ENCODE measurements around the gene ANKRD11. TPM values are rescaled to one million over a fixed set of nuclear protein-coding genes. Genes with fewer than 3 reads are reported as not detected.
"Not testable (repeated sequence)": the region's sequence is repeated elsewhere in the genome, so short reads cannot be mapped to it uniquely, and the experiment has no call there.

Gene ANKRD11
- total and polyA plus RNA-seq, 2 donors, result 51.2 to 73.3 TPM

GRCh38 chr16:89338863-89339262 lies 151.5 kb downstream of the ANKRD11 start:
- WGBS, result 85% methylated on average over 6 of the region's 6 CpGs
- Histone ChIP-seq H3K36me3 (ENCODE audit: insufficient read depth) (no peaks in the 10 kb centered on the region), H3K27ac (ENCODE audit: low read depth) (no peak overlapping the region), H3K4me1 (ENCODE audit: insufficient read depth) (peaks cover 1% of the 10 kb centered on the region), H3K4me3 (ENCODE audit: low read depth, low read length) (no peak overlapping the region)
- no peak for DNase-seq (ENCODE audit: extremely low spot score)

- DNase-seq (ENCODE audit: extremely low spot score), result no peak
- Histone ChIP-seq H3K27ac (ENCODE audit: low read depth) (no peak overlapping the region), H3K36me3 (ENCODE audit: insufficient read depth) (no peaks in the 10 kb centered on the region), H3K4me3 (ENCODE audit: low read depth, low read length) (no peak overlapping the region), H3K4me1 (ENCODE audit: insufficient read depth) (peaks cover 1% of the 10 kb centered on the region)
- 93% methylated on average over 11 of the region's 11 CpGs for WGBS
Measured at GRCh38 chr16:89337965-89338364, 152.4 kb downstream of the ANKRD11 start.

GRCh38 chr16:89335803-89336485 lies 154.4 kb downstream of the ANKRD11 start:
- no peaks in the 10 kb centered on the region for H3K4me1 ChIP-seq (ENCODE audit: insufficient read depth)
- WGBS, result 78% methylated on average over 16 of the region's 16 CpGs
- no peaks in the 10 kb centered on the region for H3K36me3 ChIP-seq (ENCODE audit: insufficient read depth)
- DNase-seq (ENCODE audit: extremely low spot score), result no peak
- no peak overlapping the region for H3K27ac ChIP-seq (ENCODE audit: low read depth)
- H3K4me3 ChIP-seq (ENCODE audit: low read depth, low read length), result no peak overlapping the region

GRCh38 chr16:89334988-89335802 lies 155.2 kb downstream of the ANKRD11 start:
- 76% methylated on average over 22 of the region's 22 CpGs for WGBS
- Histone ChIP-seq H3K4me3 (ENCODE audit: low read depth, low read length) (no peak overlapping the region), H3K36me3 (ENCODE audit: insufficient read depth) (no peaks in the 10 kb centered on the region), H3K4me1 (ENCODE audit: insufficient read depth) (no peaks in the 10 kb centered on the region), H3K27ac (ENCODE audit: low read depth) (no peak overlapping the region)
- no peak for DNase-seq (ENCODE audit: extremely low spot score)

- DNase-seq (ENCODE audit: extremely low spot score), result no peak
- H3K36me3 ChIP-seq (ENCODE audit: insufficient read depth), result no peaks in the 10 kb centered on the region
- H3K4me3 ChIP-seq (ENCODE audit: low read depth, low read length), result no peak overlapping the region
- no peak overlapping the region for H3K27ac ChIP-seq (ENCODE audit: low read depth)
- no peaks in the 10 kb centered on the region for H3K4me1 ChIP-seq (ENCODE audit: insufficient read depth)
- WGBS, result 79% methylated on average over 12 of the region's 12 CpGs
Measured at GRCh38 chr16:89334461-89334860, 155.9 kb downstream of the ANKRD11 start.

GRCh38 chr16:89334050-89334449 lies 156.3 kb downstream of the ANKRD11 start:
- 41% methylated on average over 2 of the region's 2 CpGs for WGBS
- no peaks in the 10 kb centered on the region for H3K4me1 ChIP-seq (ENCODE audit: insufficient read depth)

GRCh38 chr16:89333401-89334001 lies 156.9 kb downstream of the ANKRD11 start:
- not testable (repeated sequence) for H3K4me3 ChIP-seq (ENCODE audit: low read depth, low read length); H3K4me1 ChIP-seq (ENCODE audit: insufficient read depth); H3K36me3 ChIP-seq (ENCODE audit: insufficient read depth); H3K27ac ChIP-seq (ENCODE audit: low read depth)
- WGBS, result 34% methylated on average over 11 of the region's 13 CpGs
- DNase-seq (ENCODE audit: extremely low spot score), result peak; percentile 66

More at GRCh38 chr16:89334050-89334449, 156.3 kb downstream of the ANKRD11 start:
- DNase-seq (ENCODE audit: extremely low spot score), result no peak
- H3K27ac ChIP-seq (ENCODE audit: low read depth), result no peak overlapping the region
- no peak overlapping the region for H3K4me3 ChIP-seq (ENCODE audit: low read depth, low read length)
- H3K36me3 ChIP-seq (ENCODE audit: insufficient read depth), result no peaks in the 10 kb centered on the region

GRCh38 chr16:89332902-89333245 lies 157.5 kb downstream of the ANKRD11 start:
- 55% methylated on average over 7 of the region's 7 CpGs for WGBS
- Histone ChIP-seq H3K36me3 (ENCODE audit: insufficient read depth) (no peaks in the 10 kb centered on the region), H3K4me3 (ENCODE audit: low read depth, low read length) (no peak overlapping the region), H3K27ac (ENCODE audit: low read depth) (no peak overlapping the region), H3K4me1 (ENCODE audit: insufficient read depth) (no peaks in the 10 kb centered on the region)
- DNase-seq (ENCODE audit: extremely low spot score), result no peak

- Histone ChIP-seq H3K4me1 (ENCODE audit: insufficient read depth) (no peaks in the 10 kb centered on the region), H3K27ac (ENCODE audit: low read depth) (no peak overlapping the region), H3K36me3 (ENCODE audit: insufficient read depth) (no peaks in the 10 kb centered on the region), H3K4me3 (ENCODE audit: low read depth, low read length) (no peak overlapping the region)
- 51% methylated on average over 14 of the region's 14 CpGs for WGBS
- DNase-seq (ENCODE audit: extremely low spot score), result no peak
Measured at GRCh38 chr16:89332243-89332901, 158.0 kb downstream of the ANKRD11 start.

GRCh38 chr16:89331371-89332109 lies 158.8 kb downstream of the ANKRD11 start:
- DNase-seq (ENCODE audit: extremely low spot score), result no peak
- no peaks in the 10 kb centered on the region for H3K36me3 ChIP-seq (ENCODE audit: insufficient read depth)
- H3K4me1 ChIP-seq (ENCODE audit: insufficient read depth), result no peaks in the 10 kb centered on the region
- H3K27ac ChIP-seq (ENCODE audit: low read depth), result no peak overlapping the region
- 86% methylated on average over 14 of the region's 14 CpGs for WGBS
- no peak overlapping the region for H3K4me3 ChIP-seq (ENCODE audit: low read depth, low read length)

- H3K4me1 ChIP-seq (ENCODE audit: insufficient read depth), result peaks cover 1% of the 10 kb centered on the region
- peak overlapping the region; percentile 45 for H3K27ac ChIP-seq (ENCODE audit: low read depth)
- 53% methylated on average over 25 of the region's 25 CpGs for WGBS
- no peak overlapping the region for H3K4me3 ChIP-seq (ENCODE audit: low read depth, low read length)
- no peaks in the 10 kb centered on the region for H3K36me3 ChIP-seq (ENCODE audit: insufficient read depth)
- no peak for DNase-seq (ENCODE audit: extremely low spot score)
Measured at GRCh38 chr16:89330177-89330856, 160.0 kb downstream of the ANKRD11 start.

GRCh38 chr16:89329830-89330176 lies 160.6 kb downstream of the ANKRD11 start:
- not testable (repeated sequence) for H3K4me1 ChIP-seq (ENCODE audit: insufficient read depth); H3K4me3 ChIP-seq (ENCODE audit: low read depth, low read length); H3K27ac ChIP-seq (ENCODE audit: low read depth); DNase-seq (ENCODE audit: extremely low spot score); H3K36me3 ChIP-seq (ENCODE audit: insufficient read depth)
- 93% methylated on average over 4 of the region's 4 CpGs for WGBS
